Left forelimb (tissue), 1 donor: ENCODE data around the gene FBXL7.

Experiments used
- DNase-seq: peaks from one replicate; pipeline ENCODE4 v3.0.0-alpha.2; 2018; ENCODE audit warnings: low spot score

The FBXL7 gene

DNA sequence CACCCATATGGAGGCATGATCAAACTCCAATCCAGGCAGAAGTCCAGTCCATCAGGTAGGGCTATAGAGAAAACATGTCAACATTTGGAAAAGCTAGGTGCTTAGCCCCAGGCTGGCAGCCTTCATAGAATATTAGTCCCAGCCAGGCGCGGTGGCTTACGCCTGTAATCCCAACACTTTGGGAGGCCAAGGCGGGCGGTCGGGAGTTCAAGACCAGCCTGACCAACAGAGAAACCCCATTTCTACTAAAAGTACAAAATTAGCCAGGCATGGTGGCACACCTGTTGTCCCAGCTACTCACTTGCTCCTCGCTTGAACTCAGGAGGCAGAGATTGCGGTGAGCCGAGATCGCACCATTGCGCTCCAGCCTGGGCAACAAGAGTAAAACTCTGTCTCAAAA is 393.9 kb downstream of the FBXL7 start:
- DNase-seq = no peak

- DNase-seq = no peak
These were observed 397.7 kb downstream of the FBXL7 start for GRCh38 chr5:15897656-15898055.

DNA sequence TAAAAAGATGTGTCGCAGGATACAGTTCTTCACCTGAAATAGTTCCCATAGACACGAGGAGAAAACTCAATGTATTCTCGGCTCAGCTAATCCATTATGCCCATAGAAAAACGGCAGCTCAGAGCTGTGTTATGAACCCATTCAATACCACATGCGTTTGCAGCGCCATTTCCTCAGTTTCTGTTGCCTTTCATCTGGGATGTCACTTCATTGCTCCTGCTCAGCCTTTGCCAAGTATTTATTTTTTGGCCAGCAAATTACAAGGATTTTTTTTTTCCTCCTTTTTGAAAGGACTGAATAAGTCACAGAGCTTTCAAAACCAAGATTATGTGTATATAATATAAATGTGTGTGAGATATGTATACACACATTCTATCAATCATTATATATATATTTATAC is 398.7 kb downstream of the FBXL7 start:
- no peak for DNase-seq

DNA sequence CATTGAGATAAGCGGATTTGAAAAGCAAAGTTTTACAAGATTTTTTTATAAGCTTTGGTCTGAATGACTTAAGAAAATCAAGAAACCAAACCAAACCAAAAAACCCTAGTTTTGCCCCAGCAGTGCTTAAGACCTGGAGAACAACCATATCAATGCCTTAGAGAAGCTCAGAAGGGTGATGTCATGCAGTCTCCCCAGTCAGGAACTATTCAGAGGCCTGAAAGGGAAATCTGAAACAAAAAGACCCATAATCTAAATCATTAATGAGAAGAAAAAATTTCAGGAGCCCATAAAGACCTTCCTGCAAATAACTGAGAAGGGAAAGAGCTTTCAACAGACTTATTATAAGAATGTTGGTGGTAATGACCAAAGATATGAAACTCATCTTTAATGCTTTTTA is 399.5 kb downstream of the FBXL7 start:
- DNase-seq = no peak

DNA sequence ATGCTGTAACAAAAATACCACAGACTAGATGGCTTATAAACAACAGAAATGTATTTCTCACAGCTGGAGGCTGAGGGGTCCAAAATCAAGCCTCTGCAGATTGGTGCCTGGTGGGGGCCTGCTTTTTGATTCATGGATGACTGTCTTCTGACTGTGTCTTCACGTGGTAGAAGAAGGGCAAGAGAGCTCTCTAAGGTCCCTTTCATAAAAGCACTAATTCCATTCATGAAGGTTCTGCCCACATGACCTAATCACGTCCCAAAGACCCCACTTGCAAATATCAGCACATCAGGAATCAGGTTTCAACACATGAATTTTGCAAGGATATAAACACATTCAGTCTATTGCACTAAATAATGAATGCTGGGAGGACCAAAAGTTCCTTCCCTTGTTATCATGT is 401.2 kb downstream of the FBXL7 start:
- no peak for DNase-seq

- DNase-seq = no peak
These were observed 402.1 kb downstream of the FBXL7 start for GRCh38 chr5:15902066-15902465.

GRCh38 chr5:15904899-15905830 is 405.2 kb downstream of the FBXL7 start:
- no peak for DNase-seq

DNA sequence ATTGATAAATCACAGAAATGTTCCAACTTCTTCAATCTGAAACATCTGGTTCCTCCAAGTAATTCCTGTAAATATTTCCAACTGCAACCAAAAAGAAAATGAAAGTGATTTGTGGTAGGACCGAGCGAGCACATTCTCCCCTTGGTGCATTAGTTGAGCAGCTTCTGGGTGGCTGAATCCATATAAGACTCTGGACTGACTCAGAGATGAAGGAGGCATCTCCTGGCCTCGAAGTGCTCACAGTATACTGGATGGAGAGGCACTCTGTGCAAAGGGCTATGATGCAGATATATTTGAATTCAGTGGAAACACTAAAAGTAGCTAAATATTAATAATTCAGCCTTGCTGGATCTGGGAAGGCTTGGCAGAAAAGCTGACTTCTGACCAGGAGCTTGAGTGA is 414.7 kb downstream of the FBXL7 start:
- DNase-seq = no peak

GRCh38 chr5:15926586-15926985 is 426.6 kb downstream of the FBXL7 start:
- DNase-seq = no peak

GRCh38 chr5:15927710-15928380 is 427.9 kb downstream of the FBXL7 start:
- no peak for DNase-seq

DNA sequence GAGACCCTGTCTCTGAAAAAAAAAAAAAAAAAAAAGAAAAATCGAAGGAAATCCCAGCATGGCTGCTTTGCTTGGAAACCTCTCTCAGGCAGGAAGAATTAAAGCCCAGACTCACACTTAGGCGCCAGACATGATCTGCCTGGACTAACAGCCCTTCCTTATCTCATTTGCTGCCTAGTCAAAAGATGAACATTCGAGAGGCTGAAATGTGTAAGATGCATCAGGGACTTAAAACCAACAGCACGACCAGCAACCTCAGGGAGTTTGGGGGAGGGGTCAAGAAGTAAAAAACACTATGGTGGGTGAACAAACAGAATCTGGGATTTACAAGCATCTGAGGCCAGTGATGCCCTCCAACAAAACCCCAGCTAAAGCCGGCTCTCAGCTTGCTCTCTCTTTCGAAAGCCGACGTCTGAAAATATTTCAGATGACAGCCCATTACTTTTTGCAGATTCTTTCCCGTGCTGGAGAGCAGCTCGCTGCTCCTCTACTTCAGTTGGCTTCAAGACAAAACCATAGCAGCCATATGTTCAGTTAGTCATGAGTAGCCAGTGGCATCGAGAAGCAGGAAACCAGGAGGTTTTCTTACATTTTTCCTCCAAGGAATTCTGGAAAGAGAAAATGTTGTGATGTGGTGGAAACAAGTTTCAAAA is 429.8 kb downstream of the FBXL7 start:
- DNase-seq = no peak

GRCh38 chr5:15932066-15932465 is 432.1 kb downstream of the FBXL7 start:
- no peak for DNase-seq

- DNase-seq = no peak
These were observed 433.6 kb downstream of the FBXL7 start for GRCh38 chr5:15933259-15934207.

DNA sequence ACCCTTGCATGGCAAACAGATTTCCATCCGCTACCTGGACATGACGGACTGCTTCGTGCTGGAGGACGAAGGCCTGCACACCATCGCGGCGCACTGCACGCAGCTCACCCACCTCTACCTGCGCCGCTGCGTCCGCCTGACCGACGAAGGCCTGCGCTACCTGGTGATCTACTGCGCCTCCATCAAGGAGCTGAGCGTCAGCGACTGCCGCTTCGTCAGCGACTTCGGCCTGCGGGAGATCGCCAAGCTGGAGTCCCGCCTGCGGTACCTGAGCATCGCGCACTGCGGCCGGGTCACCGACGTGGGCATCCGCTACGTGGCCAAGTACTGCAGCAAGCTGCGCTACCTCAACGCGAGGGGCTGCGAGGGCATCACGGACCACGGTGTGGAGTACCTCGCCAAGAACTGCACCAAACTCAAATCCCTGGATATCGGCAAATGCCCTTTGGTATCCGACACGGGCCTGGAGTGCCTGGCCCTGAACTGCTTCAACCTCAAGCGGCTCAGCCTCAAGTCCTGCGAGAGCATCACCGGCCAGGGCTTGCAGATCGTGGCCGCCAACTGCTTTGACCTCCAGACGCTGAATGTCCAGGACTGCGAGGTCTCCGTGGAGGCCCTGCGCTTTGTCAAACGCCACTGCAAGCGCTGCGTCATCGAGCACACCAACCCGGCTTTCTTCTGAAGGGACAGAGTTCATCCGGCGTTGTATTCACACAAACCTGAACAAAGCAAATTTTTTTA is 436.7 kb downstream of the FBXL7 start:
- no peak for DNase-seq

- no peak for DNase-seq
These were observed 437.7 kb downstream of the FBXL7 start for GRCh38 chr5:15937708-15938107.

DNA sequence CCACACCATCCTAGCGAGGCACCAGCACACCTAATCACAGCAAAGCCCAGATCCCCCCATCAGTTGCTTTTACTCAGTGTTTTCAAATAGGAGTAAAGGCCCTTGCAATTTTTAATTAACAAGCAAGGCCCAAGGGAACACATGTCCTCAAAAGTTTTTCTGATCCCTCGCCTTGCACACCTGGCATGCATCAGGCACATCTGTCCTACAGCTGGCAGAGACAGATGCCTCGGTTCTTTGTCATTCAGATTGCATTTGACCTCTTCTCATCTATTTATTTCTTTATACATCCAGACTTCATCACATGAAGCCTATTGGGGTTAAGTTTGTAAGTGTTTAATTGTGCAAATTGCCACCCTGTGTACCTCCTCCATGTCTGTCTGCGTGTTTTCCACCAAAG is 438.2 kb downstream of the FBXL7 start:
- no peak for DNase-seq

- no peak for DNase-seq
These were observed 439.0 kb downstream of the FBXL7 start for GRCh38 chr5:15938961-15939360.

DNA sequence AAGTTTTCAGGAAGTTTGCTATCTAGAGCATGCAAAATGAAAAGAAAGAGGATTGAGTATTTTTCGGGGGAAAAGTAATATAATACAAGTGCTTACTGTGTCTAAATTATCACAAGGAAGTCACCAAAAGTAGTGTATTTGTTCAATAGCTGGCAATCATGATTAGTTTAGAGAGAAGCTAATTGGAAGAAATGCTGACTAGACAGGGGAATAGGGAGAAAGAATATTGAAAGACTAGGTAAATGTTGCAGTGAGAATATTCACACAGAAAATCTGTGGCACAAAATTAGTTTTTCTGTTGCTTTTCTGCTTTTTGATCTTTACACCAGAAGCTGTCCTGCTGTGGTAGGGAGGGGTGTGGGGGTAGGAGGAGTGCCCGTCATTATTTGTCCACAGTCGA is 440.9 kb downstream of the FBXL7 start:
- DNase-seq = no peak

GRCh38 chr5:15943487-15943886 is 443.5 kb downstream of the FBXL7 start:
- DNase-seq = no peak

DNA sequence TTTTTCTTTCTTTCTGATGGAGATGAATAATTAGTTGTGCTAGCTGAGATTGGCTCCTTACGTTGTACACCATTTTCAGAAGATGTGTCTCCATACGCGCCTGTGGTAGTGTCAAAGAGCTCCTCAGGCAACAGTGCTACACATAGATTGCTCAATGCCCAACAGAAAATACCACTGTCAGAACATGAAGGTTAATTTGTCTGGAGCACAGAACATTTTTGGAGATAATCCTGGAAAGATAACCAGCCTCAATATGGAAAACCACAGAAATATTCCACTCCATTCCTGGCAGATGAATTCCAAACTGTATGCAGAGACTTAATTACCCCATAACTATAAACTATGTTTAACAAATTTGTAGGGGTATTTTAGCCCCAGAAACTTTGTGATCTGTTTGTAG is 446.0 kb downstream of the FBXL7 start:
- DNase-seq = no peak

DNA sequence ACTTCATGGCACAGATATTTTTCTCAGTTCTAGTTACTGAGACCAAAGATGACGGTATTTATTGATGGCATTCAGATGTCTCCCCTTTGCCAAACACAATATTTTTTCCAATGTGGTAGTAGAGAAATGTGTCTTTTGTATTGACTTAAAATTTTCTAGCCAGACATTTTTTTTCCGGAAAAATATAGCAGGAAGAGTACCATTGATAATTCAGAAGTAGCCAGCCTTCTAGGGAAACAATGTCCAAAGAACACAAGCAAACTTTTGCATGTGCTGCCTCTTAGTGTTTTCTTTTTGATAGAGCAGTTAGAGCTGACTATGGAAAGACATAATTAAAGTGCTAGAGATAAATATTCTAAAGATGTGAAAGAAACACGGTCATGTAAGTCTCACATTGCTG is 448.2 kb downstream of the FBXL7 start:
- no peak for DNase-seq
